ENCODE data around the gene VIT.

- TF ChIP-seq CTCF (IDR thresholded peaks at IDR 0.05): no peak
- no peak for TF ChIP-seq POLR2AphosphoS5 (IDR thresholded peaks at IDR 0.05; ENCODE audit: low read depth, low read length)
- no peak for TF ChIP-seq GATA2 (CRISPR knock-in tag; IDR thresholded peaks at IDR 0.05)
These were observed 86.7 kb downstream of the VIT start for GRCh38 chr2:36783246-36783645.

Measured in SK-N-SH (cell line).